DMS114 treated with DMSO at 0.1 percent for 48 hours (cell line): ENCODE results near the gene ARHGAP40.
A peak's percentile ranks its signal among the peaks of the same experiment; 100 is the strongest.

Source experiments
- DNase-seq: peaks from one replicate; lab custom pipeline; 2025; ENCODE audit not compliant: unreplicated experiment; lab: John Stamatoyannopoulos, UW

The ARHGAP40 gene

GRCh38 chr20:38674092-38674764, 72.6 kb downstream of the ARHGAP40 start:
- peak; percentile 27 for DNase-seq

DNA sequence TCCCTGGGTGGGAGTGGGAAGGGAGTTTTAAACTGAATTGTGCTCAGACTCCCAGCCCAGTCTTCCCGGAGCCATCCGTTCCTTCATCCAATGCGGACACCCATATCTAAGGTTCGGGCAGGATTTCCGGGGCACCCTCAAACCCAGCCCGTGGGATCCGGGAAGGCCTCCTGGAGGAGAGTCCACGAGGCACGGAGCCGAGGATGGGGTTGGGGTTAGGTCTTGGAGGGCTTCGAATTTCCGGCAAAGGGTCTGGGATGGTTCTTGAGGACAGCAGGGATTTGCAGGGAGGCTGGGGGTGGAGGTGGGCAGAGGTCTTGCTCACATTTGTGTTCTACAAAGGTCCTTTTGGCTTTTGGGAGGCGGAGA, 73.1 kb downstream of the ARHGAP40 start:
- no peak for DNase-seq

DNA sequence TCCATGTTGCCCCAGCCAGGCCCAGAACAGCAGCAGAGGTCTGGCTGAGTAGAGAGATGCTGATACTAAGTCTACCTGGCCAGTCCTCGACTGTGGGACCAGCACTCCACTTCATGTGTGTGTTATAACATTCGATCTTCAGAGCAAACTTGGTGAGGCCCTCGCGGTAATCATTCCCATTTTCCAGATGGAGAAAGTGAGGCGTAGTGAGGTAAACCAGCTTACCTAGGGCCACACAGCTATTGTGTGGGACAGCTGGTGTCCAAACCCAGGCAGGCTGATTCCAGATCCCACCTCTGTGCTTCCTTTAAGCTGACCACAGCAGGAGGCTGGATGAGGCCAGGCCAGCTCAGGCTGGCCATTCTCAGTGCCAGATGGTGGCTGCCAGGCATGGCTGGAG, 75.0 kb downstream of the ARHGAP40 start:
- DNase-seq: no peak

DNA sequence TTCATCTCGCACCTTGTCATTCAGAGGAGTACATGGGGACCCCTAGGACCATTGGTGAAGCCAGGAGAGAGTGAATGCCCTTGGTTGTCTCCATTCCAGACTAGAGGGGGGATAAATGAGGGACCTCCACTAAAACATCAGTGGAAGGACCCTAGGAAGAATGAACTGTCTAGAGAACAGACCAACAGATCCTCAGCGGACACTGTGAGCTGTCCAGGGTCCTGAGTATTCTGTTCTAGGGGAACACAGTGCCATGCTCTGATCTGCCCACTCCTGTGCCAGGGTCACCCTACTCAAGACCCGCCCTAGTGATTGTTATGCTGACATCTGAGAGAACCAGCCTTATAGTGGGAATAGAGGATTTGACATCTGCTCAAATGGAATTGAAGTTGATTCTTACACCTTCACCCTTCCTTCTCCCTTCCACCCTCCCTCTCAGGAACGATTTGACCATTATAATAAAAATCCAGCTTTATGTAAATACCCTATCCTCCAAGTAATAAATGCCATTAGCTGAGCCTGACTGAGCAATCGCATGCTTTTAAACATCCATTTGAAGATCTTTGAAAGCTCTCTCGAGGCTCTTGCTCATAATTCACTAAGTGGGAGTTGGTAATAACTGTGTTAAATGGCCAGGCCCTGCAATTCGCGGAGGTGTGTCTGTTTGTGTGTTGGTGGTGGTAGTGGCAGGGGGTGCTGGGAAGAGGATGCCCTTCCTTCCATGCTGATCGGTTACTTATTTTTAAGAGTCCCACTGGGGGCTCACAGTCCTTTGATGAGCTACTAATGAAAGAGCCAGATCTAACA, 79.1 kb downstream of the ARHGAP40 start:
- no peak for DNase-seq

- no peak for DNase-seq
These were observed 83.7 kb downstream of the ARHGAP40 start for GRCh38 chr20:38685271-38685670.

DNA sequence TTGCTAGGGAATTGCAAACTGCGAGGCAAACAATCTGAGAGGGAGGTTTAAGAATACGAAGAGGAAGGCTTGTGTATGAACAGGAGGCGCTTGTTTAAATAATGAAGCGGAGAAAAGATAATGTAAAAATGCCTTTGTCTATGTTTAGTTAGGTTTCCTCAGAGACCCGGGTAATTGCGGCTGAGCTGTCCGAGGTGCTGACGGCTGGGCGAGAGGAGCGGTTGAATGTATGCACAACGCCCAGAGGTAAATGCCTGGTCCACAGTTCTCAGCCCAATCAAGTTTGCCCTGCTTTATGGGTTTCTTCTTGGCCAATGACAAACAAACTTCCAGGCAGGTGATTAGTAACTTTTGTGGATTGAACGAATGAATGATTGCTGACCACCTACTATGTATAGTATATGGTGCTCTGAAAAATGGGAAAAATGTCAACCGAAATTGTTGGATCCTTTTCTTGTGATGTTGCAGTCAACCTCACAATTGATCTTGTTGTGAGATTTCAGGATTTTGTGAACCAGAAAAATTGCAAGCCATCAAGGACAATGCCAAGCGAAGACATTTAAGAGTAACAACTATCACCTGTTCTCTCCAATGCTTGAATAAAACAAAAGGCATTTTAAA, 84.4 kb downstream of the ARHGAP40 start:
- DNase-seq: no peak

DNA sequence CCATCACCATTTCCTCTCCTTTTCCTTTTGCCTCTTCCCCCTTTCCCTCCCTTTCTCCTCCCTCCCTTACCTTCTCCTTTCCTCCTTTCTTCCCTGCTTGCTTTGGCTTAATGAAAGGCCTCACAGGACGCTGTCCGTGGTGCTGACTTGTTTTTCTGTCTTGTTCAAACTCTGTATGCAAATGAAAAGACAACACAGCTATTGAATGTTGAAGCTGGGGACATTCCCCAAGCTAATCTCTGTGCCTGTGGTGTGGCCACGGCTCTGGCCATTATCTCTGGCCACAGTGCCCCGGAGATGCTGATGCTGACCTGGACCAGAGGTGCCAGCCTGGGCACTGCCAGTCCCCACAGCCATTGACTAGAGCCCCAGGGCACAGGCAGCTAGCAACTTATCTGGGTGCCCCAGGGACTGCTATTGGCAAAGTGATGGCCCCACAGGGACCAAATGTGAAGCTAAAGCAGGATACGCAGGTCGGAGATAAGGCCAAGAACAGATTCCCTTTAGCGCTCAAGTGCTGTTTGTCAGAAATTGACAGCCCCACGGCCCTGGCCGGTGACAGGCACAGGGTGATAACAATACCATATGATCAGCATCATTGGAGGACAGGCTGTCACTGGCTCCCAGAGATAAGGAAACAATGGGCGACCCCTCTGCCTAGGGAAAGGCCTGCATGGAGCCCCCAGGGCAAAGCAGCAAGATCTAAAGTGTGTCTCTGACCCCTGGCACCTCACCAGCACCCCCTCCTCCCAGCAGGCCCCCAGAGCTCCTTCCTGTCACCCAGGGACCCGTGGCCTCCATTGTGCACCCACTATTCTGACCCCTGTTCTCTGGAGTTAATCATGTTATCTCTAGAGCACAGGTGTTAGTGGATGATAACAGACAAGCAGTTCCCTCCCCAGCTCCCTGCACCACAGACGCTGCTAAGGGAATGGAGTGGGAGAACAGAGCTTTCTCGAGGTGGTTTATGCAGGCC, 91.1 kb downstream of the ARHGAP40 start:
- no peak for DNase-seq

- DNase-seq: no peak
These were observed 95.7 kb downstream of the ARHGAP40 start for GRCh38 chr20:38697306-38697705.

DNA sequence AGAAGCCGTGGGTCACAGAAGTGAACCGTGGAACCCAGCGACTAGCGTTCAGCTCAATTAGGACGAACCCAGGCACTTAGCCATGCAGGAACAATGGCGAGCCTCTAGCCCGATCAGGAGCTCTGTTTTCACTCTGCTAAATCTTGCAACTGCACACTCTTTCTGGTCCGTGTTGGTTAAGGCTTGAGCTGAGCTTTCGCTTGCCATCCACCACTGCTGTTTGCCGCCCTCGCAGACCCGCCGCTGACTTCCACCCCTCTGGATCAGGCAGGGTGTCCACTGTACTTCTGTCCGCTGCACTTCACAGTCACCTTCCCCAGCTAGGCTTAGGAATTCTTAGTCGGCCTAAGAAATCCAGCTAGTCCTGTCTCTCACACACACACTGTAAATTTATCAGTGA, 96.9 kb downstream of the ARHGAP40 start:
- DNase-seq: no peak

- no peak for DNase-seq
These were observed 98.5 kb downstream of the ARHGAP40 start for GRCh38 chr20:38700141-38700540.
